ENCODE measurements around the gene PLAAT2.

GRCh38 chr11:63536669-63537292, 26.4 kb downstream of the PLAAT2 start, which contains the start of gene PLAAT4:
- no peak for TF ChIP-seq CTCF (IDR thresholded peaks at IDR 0.05)
- TF ChIP-seq POLR2A (IDR thresholded peaks at IDR 0.05), result no peak
- TF ChIP-seq POLR2AphosphoS5 (IDR thresholded peaks at IDR 0.05), result peak; percentile 22 to 70 (median 65)
- no peak for TF ChIP-seq EP300 (IDR thresholded peaks at IDR 0.05)
